Measurements from ENCODE around the gene CTBP2.

Gene CTBP2

GRCh38 chr10:125034675-125035074, 125.7 kb downstream of the CTBP2 start:
- DNase-seq, result no peak

DNA sequence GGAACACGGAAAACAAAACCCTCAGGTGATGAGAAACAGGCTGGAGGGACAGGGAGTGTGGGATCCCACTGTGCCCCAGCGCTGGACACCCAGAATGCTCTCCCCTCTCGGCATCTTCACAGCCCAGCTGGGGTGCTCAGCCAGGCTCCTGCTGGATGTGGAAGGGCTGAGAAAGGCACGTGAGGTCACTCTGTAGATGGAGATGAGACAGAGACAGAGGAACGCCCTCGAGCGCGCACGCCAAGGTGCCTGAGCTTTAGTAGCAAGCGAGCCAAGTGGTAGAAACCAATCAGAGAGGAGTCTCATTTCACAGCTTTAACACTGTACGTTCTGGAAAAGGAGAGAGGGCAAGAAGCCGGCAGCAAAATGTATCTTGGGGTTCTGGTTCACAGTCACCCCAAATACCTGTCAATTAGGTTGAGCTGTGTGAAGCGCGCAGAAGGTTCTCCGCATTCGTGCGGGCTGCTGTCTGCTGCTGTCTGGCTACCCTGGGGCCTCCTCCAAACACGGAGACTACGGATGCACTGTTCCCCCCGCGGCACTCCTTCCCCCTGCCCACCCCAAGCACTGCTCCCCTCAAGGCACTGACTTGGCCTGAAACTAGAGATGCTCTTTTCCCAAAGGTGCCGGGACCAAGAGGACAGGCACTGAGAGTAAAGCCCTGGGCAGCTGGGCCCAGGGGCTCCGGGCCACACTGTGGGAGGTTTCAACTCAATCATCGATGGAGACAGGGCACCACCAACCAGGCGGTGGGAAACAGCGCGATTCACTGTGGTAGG, 127.0 kb downstream of the CTBP2 start:
- no peak for DNase-seq

- DNase-seq, result no peak
Measured at GRCh38 chr10:125032474-125033020, 127.8 kb downstream of the CTBP2 start.

DNA sequence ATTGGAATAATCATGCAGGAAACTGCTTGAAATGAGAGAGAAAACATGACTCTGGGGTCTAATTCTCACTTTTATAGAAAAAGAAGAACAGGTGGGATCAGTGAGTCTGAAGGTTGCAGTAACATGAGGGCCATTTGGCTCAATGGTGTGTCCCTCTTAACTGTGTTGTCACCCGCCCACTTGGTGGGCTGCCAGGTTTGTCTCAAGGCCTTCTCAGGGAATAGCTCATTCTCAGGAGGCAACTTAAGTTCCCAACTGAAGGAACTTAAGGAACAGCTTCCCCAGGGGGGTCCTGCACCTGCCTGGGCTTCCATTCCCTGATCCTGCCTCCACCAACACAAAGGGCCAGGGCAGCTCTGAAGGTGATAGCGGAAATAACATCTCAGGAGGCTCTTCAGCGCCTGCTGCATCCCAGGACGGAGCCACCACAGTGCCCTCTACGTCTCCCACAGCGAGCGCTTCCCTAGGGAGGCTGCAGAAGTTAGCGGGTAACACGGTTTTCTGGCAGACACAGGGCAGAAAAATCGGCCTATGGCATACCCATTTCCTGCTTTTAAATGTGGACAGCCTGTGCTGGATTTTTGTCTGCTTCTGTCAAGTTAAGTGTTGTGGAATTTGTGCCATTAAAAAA, 129.7 kb downstream of the CTBP2 start:
- DNase-seq, result no peak

GRCh38 chr10:125029584-125030242, 130.7 kb downstream of the CTBP2 start:
- DNase-seq, result no peak

DNA sequence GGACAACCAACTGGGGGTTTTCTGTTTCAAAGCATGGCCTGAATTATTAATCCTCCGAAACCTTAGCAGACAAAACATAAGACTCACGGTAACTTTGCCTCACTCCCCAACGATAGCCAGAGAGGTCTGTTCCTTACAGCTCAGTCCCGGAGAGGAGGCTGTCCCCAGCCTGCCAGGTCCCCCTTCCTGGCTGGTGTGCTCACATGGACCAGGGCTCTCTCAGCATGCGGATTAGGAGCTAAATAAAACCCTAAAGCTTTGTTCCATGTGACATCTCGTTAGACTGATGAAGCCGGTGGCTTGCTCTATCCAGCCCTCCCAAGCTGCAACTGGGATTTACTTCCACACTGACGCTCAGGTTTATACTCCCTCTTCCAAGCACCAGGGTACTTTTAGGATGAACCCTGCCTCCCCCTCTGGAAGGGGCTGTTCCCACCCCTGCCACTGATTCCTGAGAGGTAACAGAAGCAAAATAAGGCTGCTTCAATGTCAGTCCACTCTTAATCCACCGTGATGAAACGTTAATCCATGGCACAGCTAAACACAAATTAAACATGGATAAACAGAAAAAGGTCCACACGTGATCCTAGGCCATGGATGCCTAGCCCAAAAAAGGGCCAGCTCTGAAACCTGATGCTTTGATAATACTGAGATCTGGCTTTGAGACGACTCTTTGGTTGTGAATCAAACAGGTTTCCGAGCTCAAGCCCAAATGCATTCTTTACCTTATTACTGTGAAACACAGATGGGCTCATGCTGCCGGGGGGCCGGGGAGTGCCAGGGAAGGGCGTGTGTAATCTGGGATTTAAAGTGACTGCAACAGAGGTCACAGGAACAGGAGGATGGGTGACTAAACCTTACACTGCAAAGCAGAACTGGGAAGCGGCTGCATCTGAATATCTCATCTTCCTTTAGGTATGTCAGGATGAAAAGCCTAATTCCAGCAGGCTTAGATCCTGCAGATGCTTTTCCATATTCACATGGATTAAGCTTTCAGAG, 132.2 kb downstream of the CTBP2 start:
- no peak for DNase-seq

DNA sequence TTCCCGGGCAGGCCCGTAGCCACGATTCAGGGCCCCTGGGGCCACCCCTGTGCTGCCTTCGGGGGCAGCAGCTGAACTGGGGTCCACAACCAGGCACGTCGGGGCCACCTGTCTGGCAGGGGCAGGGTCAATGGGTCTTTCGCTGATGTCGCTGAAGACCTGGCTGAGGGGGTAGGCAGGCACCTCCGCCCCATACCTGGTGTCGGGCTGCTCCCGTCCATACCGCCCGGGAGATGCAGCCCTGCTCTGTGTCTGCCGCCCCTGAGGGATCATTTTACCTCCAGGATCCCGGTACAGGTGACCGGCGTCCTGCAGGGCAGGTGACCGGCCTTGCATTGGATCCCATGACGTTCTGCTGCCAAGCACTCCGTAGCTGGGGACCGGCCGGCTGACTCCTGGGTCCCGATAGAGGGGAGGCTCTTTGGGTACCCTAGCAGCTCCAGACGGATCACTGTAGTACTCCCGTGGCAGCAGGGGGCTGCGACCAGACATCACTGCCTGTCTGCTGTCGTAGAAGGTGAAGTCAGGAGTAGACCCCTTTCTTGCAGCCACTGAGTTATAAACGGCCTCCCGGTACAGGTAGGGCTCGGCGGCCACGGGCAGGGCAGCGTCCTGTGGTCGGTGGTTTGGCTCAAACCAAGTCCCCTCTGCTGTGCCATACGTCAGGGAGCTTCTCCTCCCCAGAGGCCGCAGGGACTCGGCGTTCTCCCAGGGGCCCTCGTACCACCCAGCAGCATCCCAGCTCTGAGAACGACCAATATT, 133.2 kb downstream of the CTBP2 start:
- DNase-seq, result no peak

DNA sequence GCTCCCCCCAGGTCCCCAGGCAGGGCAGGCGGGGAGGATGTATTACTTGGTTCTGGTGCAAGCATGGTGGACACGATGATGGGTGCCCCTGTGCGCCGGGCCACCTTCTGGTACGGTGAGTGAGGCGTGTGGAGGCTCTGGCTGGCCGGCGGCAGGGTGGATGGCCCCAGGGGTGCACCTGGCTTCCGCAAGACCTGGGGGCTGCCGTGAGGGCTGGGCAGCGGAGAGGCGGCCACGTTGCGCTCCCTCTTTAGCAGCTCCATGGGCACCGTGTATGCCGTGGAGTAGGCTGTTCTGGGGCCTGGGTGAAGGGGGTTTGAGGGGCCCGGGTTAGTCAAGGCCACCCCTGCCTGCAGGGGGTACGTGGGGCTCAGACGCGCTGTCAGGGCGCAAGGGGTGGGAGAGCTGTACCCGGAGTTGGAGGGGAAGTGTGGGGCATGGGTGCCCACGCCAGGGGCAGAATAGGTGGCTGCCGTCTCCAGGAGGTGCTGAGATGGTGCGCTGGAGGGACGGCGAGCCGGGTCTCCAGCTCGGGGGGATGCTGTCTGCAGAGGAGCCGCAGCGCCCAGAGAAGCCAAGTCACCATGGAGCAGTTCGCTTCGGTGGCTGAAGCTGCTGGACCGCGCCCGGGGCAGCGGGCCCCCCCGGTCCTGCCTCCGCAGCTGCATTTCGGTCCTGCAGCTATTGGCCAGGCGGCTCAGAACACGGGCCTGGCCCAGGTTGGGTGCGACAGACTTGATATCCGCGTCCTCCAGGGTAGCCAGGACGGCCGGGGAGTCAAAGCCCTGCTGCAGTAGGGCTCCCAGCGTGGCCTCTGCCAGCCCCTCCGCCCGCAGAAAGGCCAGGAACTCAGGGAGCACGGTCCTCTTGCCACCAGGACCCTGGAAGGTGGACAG, 134.1 kb downstream of the CTBP2 start:
- DNase-seq, result no peak

DNA sequence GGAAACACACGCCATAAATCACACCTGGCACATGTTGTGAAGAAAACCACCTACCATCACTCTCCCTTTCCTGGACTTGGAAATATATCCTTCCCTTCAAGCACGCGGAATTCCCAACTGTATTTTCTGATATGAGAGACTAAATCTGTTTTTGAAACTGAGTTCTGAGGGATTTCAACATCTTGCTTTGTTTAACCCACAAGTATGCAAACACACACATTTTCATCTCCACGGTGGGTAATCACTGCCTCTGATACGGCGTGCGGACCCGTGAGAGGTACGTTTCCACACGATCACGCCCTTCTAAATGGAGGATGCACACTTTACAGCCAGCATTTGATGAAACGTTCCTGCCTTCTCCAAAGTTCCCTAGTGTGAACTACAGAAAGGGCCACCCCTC, 135.0 kb downstream of the CTBP2 start:
- DNase-seq, result no peak

DNA sequence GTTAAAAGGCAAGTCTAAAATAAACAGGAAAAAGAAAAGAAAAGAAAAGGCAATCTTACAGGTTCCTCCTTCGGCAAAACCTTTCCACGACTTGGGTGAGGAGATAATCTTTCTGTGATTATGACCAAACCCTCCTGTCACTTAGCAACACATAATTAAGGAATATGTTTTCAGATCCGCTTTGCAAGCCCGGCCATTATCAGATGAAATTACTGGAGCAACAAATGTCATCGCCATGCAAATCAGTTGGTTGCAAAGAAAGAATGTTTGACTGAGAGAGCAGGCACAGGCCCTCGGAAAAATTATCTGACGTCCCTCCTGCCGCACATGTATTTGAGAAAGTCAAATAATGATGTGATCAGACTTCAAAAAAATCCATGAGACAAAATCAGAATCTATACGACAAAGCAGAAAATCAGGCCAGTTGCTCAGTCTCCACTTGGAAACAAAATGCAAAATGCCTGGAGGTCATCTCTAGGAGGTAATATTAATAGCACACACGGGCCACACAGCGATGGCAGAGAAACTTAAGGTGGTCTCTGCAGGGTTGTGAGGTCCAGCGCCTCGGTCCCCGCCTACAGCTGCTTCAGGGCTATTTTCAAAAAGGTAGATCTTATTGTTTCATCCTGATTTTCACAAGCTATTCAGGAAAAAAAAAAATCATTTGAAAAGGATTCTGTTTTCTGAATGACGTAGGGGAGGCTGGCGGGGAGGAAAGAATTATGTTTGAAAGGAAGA, 135.7 kb downstream of the CTBP2 start:
- no peak for DNase-seq

DNA sequence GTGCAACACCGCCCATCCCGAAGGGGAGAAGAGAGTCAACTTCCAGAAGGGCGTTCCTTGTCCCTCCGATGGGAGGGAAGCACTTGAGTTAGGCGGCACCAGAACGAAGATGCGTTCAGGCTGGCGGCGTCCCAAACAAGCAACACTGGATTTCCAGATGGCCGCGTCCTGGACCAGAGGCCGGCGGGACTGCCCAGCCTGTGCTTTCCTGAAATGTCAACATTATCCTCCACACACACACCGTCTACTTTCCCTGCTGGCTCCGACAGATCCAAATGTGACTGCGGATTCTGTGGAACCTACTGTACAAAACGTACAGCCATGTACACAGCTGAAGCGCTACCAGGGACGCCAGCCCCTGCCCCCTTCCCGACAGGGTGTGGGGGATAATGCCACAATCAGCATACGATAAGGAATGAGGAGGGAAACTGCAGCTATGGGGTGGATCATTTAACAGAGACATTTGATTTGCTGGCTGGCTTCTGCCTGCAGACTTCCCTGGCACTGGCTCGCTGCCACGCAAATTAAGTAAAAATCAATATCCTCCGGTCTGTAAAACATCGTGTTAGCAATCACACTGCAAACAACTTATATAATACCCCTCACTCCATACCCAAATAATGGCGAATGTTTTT, 136.4 kb downstream of the CTBP2 start:
- no peak for DNase-seq

DNA sequence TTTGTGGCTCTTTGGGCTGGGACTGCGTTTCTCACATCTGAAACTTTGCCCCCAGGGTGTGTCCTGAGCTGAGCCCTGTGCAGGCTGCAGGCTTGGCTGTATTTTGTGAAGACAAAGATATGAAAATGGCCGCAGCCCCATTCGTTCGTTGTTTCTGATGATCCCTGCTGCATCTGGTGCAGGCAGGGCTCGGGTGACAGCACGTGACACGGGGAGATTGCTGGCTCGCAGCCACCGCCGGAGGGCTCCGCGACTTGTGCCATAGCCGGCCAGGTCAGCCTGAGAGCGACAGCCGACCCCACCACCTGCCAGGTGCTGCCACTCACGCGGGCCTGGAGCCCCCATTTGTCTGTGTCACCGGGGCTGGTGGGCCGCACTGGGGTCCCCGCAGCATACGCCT, 137.1 kb downstream of the CTBP2 start:
- DNase-seq, result no peak

GRCh38 chr10:125022671-125023070, 137.7 kb downstream of the CTBP2 start:
- no peak for DNase-seq

DNA sequence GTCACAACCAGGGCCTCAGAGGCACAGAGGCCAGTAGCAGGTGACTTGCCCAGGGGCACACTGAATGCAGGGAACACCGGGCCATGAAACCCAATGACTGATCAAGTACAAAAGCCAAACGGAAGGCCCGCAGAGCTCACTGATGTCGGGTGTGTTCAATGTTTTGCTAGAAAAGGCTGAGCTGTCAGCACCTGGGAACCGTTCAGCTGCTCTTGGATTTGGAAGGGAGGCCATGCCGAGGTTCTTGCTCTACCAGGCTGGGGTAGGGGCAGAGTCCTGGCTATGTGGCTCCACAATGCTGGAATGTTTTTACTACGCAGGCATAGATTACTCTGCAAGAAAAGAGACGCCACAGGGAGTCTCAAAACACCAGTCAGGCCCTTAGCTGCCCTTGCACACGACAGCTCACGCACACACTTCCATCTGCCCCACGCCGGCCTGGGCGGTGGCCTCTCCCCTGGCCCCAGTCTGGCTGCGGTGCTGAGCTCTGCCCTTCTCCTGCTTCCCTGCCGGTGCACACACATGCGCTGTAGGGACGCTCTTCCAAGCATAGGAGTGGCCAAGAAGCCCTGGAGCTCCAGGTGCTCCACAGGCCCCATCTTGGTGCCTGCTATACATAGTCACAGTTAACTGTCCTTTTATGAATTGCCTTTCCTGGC, 138.5 kb downstream of the CTBP2 start:
- DNase-seq, result no peak

GRCh38 chr10:125020871-125021270, 139.5 kb downstream of the CTBP2 start:
- no peak for DNase-seq

- DNase-seq, result no peak
Measured at GRCh38 chr10:125020386-125020785, 140.0 kb downstream of the CTBP2 start.

GRCh38 chr10:125018576-125019143, 141.7 kb downstream of the CTBP2 start:
- no peak for DNase-seq

DNA sequence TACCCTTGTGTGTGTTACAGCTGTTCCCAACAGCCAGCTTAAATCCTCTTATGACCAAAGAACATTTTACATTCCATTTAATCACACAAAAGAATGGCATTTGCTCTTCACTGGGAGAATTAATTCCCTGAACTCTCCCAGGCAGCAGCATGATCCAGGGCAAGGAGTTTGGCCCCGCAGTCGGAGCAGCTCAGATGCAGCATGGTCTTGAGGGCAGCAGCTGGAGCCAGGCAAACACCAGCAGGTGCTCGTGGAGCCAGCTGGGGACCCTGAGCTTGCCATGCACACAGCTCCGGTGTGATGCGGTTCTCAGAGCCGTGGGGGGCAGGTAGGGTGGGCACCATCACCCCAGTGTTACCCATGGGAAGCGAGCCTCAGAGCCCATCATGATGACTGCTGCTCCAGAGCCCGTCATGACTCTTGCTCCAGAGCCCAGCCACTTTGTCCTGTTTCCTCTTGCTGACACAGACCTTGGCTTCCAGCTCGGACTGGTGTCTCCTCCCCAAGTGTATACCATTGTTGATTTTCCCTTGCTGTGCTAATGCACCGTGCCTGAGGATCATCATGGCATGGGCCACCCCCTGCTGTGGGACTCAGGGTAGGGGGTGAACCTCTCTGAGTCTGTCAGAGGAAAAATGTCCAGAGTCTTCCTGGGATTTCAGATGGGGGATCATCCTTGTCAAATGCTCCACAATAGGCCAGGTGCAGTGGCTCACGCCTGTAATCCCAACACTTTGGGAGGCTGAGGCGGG, 142.6 kb downstream of the CTBP2 start:
- DNase-seq, result no peak

All from activated CD8-positive, alpha-beta memory T cell treated with anti-CD3 and anti-CD28 coated beads for 24 hours (primary cell).